ENCODE measurements around the gene FCGBP.

Gene FCGBP

DNA sequence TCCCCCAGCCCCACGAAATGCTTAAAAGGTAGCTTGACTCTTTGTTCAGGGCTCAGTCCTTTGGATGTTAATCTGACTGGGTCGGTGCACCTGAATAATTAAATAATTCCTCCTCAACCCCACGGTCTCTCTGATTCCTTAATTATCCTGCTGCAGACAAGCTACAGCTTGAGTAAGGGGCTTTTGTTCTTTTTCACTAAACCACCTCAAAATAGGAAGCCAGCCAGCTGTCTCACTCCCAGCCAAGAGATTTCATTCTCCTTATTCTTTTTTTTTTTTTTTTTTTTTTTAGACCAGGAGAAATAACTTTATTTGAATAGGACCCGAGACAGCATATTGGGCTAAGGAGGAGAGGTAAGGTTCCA, 7.9 kb upstream of the FCGBP start:
- TF ChIP-seq YY1 (IDR thresholded peaks at IDR 0.05; ENCODE audit: low read depth) = no peak
- no peak for TF ChIP-seq EP300 (IDR thresholded peaks at IDR 0.05; ENCODE audit: borderline replicate concordance)
- no peak for TF ChIP-seq CREB1 (IDR thresholded peaks at IDR 0.05; ENCODE audit: low read depth)
- no peak for TF ChIP-seq USF1 (IDR thresholded peaks at IDR 0.05)
- TF ChIP-seq TCF12 (IDR thresholded peaks at IDR 0.05; ENCODE audit: low read depth) = no peak
- TF ChIP-seq NFIC (IDR thresholded peaks at IDR 0.05) = no peak
- no peak for TF ChIP-seq TEAD4 (IDR thresholded peaks at IDR 0.05)
- no peak for TF ChIP-seq FOXM1 (IDR thresholded peaks at IDR 0.05; ENCODE audit: borderline replicate concordance, low read depth)
- no peak for TF ChIP-seq MAX (IDR thresholded peaks at IDR 0.05)
- no peak for TF ChIP-seq EGR1 (IDR thresholded peaks at IDR 0.05)
- TF ChIP-seq ZBTB7A (IDR thresholded peaks at IDR 0.05; ENCODE audit: low read depth) = no peak
- no peak for TF ChIP-seq CEBPB (IDR thresholded peaks at IDR 0.05)
- TF ChIP-seq REST (IDR thresholded peaks at IDR 0.05; ENCODE audit: low read depth) = no peak
- no peak for TF ChIP-seq RAD21 (IDR thresholded peaks at IDR 0.05; ENCODE audit: low read depth)
- no peak for TF ChIP-seq TAF1 (IDR thresholded peaks at IDR 0.05; ENCODE audit: low read depth)

DNA sequence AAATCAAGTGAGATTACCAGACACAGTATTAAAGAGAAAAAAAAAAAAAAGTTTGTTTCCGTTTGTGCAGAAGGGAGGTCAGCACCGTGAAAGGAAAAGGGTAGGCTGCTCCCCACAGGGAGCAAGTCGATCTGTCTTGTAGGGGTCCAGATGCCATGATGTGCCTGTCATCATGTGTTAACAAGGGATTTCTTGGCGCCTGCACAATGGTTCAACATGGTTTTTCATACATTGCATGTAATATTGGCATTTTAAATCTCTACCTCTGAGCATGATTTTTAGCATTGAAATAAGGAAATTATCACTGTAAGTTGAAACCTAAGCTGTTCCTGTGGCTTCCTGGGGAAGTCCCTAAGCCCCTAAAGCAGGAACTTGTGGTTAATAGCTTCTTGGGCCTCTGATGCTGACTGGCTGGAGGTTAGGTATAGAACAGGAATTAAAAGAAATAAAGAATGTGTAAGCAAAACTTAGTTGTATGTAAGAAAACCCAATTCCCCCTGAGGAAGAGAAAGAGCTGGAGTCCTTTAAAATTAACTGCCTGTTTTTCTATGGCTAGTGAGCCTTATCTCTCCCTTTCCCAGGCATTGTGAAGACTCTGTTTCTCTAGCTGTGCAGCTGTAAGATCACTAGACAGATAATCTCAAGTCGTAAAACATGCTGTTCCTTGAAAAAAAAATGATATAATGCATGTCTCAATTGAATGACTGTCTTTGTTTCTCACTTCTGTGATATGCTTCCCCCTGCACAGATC, 7.4 kb upstream of the FCGBP start:
- TF ChIP-seq MAX (IDR thresholded peaks at IDR 0.05) = no peak
- no peak for TF ChIP-seq CREB1 (IDR thresholded peaks at IDR 0.05; ENCODE audit: low read depth)
- TF ChIP-seq CEBPB (IDR thresholded peaks at IDR 0.05) = no peak
- no peak for TF ChIP-seq ZBTB7A (IDR thresholded peaks at IDR 0.05; ENCODE audit: low read depth)
- TF ChIP-seq NFIC (IDR thresholded peaks at IDR 0.05) = no peak
- TF ChIP-seq USF1 (IDR thresholded peaks at IDR 0.05) = no peak
- TF ChIP-seq RAD21 (IDR thresholded peaks at IDR 0.05; ENCODE audit: low read depth) = no peak
- TF ChIP-seq EP300 (IDR thresholded peaks at IDR 0.05; ENCODE audit: borderline replicate concordance) = no peak
- no peak for TF ChIP-seq YY1 (IDR thresholded peaks at IDR 0.05; ENCODE audit: low read depth)
- TF ChIP-seq TCF12 (IDR thresholded peaks at IDR 0.05; ENCODE audit: low read depth) = no peak
- no peak for TF ChIP-seq REST (IDR thresholded peaks at IDR 0.05; ENCODE audit: low read depth)
- TF ChIP-seq EGR1 (IDR thresholded peaks at IDR 0.05) = no peak

- TF ChIP-seq CEBPB (IDR thresholded peaks at IDR 0.05) = no peak
- TF ChIP-seq REST (IDR thresholded peaks at IDR 0.05; ENCODE audit: low read depth) = no peak
Measured at GRCh38 chr19:39941151-39941550, 6.7 kb upstream of the FCGBP start.

GRCh38 chr19:39940221-39940833, 5.9 kb upstream of the FCGBP start:
- no peak for TF ChIP-seq YY1 (IDR thresholded peaks at IDR 0.05; ENCODE audit: low read depth)
- no peak for TF ChIP-seq CEBPB (IDR thresholded peaks at IDR 0.05)
- no peak for TF ChIP-seq TCF12 (IDR thresholded peaks at IDR 0.05; ENCODE audit: low read depth)
- TF ChIP-seq FOXM1 (IDR thresholded peaks at IDR 0.05; ENCODE audit: borderline replicate concordance, low read depth) = no peak
- TF ChIP-seq TAF1 (IDR thresholded peaks at IDR 0.05; ENCODE audit: low read depth) = no peak
- no peak for TF ChIP-seq CREB1 (IDR thresholded peaks at IDR 0.05; ENCODE audit: low read depth)

Data from Ishikawa (cell line).